Lower lobe of right lung (tissue), 2 donors: ENCODE results near the gene L3MBTL2. TPM values are rescaled to one million over a fixed set of nuclear protein-coding genes. Genes with fewer than 3 reads are reported as not detected.

Source experiments
- ATAC-seq, 2 donors: fragments of 200-7000 bp; cut with Tn5 transposase; one replicate each; pipeline ENCODE4 v1.9.1; 2020 to 2022; ENCODE audit warnings: mild to moderate bottlenecking in 2 of 2, moderate library complexity in 2 of 2
- DNase-seq: peaks from one replicate; pipeline ENCODE4 v3.0.0-alpha.2; 2020
- H3K27ac ChIP-seq: fragments of 200-600 bp; one replicate; pipeline ENCODE4 v1.8.0; 2022
- H3K27me3 ChIP-seq: fragments of 200-600 bp; one replicate; pipeline ENCODE4 v1.8.0; 2022; ENCODE audit warnings: low read depth
- H3K36me3 ChIP-seq: fragments of 200-600 bp; one replicate; pipeline ENCODE4 v1.8.0; 2022; ENCODE audit warnings: mild to moderate bottlenecking
- H3K4me1 ChIP-seq: fragments of 200-600 bp; one replicate; pipeline ENCODE4 v1.8.0; 2022
- H3K4me3 ChIP-seq: fragments of 200-600 bp; one replicate; pipeline ENCODE4 v1.8.0; 2022; ENCODE audit warnings: mild to moderate bottlenecking
- H3K9me3 ChIP-seq: fragments of 200-600 bp; one replicate; pipeline ENCODE4 v1.8.0; 2022
- intact Hi-C: fragments of 100-400 bp; cut with DNase I; formaldehyde crosslinking; loops from one replicate; pipeline ENCODE4 v1.11.0; 2022
- total RNA-seq: library from RNA; stranded (reverse); fragmentation: NEBNext Ultra II Directional; extraction: Animal tissue kit (Norgen Biotek cat#: 25700); gene quantifications from one replicate; pipeline ENCODE4 v1.2.1, GENCODE V29; 2021
- TF ChIP-seq, protein P1 (sequence below): fragments of 200-600 bp; IDR thresholded peaks from one replicate; pipeline ENCODE4 v1.8.0; 2022; ENCODE audit warnings: antibody characterized with exemption, mild to moderate bottlenecking
- donor health status: DM: no; HTN: yes; CAD: no; lungs with severe emphysema.

Gene L3MBTL2
- total RNA-seq, 1 donor from 2014 or later, result 22.8 TPM

DNA sequence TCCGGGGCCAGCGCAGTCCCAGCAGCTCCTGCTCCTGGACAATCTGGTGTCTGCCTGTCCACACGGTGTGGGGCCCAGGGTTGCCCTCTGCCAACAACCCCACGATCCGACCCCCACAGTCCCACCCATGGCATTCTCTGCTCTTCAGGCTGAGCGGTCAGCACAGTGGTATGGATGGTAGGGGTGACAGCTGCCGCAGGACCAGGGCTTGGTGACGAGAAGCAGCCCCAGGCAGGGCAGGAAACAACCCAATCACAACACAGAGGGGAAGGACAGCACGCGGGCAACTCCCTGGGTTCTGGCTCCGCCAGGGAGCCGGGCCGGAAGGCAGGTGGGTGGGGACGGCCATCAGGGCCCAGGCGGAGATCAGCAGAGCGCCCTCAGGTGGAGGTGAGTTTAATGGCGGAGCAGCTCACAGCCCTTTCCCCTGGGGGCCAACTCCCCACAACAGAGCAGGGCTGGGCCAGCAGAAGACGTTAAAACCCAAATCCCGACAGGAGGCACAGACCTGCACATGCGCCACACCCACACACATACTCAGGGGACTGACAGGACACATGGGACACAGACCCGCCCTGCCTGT is 40.9 kb downstream of the L3MBTL2 start:
- intact Hi-C loops, result no loop called here
- peaks cover 61% of the 10 kb centered on the region for H3K36me3 ChIP-seq
- no peak overlapping the region for H3K27ac ChIP-seq
- H3K9me3 ChIP-seq, result no peaks in the 10 kb centered on the region
- no peak for DNase-seq
- ATAC-seq, result peak; percentile 8 to 24
- TF ChIP-seq, protein P1, sequence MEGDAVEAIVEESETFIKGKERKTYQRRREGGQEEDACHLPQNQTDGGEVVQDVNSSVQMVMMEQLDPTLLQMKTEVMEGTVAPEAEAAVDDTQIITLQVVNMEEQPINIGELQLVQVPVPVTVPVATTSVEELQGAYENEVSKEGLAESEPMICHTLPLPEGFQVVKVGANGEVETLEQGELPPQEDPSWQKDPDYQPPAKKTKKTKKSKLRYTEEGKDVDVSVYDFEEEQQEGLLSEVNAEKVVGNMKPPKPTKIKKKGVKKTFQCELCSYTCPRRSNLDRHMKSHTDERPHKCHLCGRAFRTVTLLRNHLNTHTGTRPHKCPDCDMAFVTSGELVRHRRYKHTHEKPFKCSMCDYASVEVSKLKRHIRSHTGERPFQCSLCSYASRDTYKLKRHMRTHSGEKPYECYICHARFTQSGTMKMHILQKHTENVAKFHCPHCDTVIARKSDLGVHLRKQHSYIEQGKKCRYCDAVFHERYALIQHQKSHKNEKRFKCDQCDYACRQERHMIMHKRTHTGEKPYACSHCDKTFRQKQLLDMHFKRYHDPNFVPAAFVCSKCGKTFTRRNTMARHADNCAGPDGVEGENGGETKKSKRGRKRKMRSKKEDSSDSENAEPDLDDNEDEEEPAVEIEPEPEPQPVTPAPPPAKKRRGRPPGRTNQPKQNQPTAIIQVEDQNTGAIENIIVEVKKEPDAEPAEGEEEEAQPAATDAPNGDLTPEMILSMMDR, result no peak
- H3K4me1 ChIP-seq, result no peaks in the 10 kb centered on the region
- no peaks in the 10 kb centered on the region for H3K27me3 ChIP-seq
- H3K4me3 ChIP-seq, result no peak overlapping the region

GRCh38 chr22:41247703-41248102 is 42.6 kb downstream of the L3MBTL2 start:
- Histone ChIP-seq H3K36me3 (peaks cover 78% of the 10 kb centered on the region), H3K27ac (no peak overlapping the region), H3K4me3 (no peak overlapping the region), H3K4me1 (no peaks in the 10 kb centered on the region), H3K9me3 (no peaks in the 10 kb centered on the region), H3K27me3 (no peaks in the 10 kb centered on the region)
- intact Hi-C loops, result no loop called here
- TF ChIP-seq, protein P1, result no peak
- no peak for ATAC-seq
- no peak for DNase-seq

DNA sequence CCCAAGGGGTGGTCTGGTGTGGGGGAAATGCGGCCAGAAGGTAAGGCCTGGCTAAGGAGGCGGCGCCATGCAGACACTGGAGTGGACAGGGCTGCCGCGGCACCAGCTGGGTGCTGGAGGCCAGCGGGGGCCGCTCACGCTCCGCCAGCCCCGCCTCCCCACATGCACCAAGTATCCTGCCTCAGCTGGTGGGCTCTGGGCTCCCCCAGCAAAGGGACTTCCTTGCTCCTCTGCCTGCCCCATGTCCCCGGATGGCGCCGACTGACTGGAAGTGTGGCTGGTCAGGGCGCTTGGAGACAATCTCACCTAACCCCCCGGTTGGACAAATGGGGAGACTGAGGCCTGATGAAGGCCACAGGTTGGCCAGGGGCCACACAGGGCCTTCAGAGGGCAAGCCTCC is 43.2 kb downstream of the L3MBTL2 start:
- intact Hi-C loops, result no loop called here
- Histone ChIP-seq H3K4me3 (no peak overlapping the region), H3K36me3 (peaks cover 84% of the 10 kb centered on the region), H3K27me3 (no peaks in the 10 kb centered on the region), H3K9me3 (no peaks in the 10 kb centered on the region), H3K27ac (no peak overlapping the region), H3K4me1 (no peaks in the 10 kb centered on the region)
- DNase-seq, result no peak
- TF ChIP-seq, protein P1, result no peak
- ATAC-seq, result no peak

- TF ChIP-seq, protein P1, result no peak
- ATAC-seq, result no peak
- intact Hi-C loops, result no loop called here
- no peak overlapping the region for H3K27ac ChIP-seq
- H3K27me3 ChIP-seq, result no peaks in the 10 kb centered on the region
- H3K36me3 ChIP-seq, result peaks cover 89% of the 10 kb centered on the region
- no peak overlapping the region for H3K4me3 ChIP-seq
- H3K9me3 ChIP-seq, result no peaks in the 10 kb centered on the region
- DNase-seq, result no peak
- H3K4me1 ChIP-seq, result no peaks in the 10 kb centered on the region
These were observed 43.6 kb downstream of the L3MBTL2 start for GRCh38 chr22:41248758-41249157.

DNA sequence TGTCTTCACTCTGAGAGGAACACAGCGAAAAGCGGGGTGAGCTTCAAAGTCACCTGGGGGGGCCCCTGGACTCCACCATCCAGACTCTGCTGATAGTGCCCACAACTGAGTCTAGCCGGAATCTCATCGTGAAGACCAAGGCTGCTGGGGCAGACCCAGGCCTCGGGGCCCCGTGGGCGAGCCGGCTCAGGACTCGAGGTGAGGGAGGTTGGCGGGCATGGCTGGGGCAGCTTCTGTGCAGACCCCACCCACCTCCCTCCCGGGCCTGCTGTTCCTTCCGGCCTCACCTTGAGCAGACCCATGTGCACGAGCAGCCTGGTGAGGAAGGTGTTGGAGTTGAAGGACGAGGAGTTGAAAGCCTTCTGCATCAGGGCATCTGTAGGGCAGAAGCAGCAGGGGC is 44.3 kb downstream of the L3MBTL2 start:
- H3K27ac ChIP-seq, result no peak overlapping the region
- ATAC-seq (no peak), DNase-seq (no peak)
- H3K36me3 ChIP-seq, result peaks cover 95% of the 10 kb centered on the region
- no peaks in the 10 kb centered on the region for H3K4me1 ChIP-seq
- no peaks in the 10 kb centered on the region for H3K9me3 ChIP-seq
- H3K27me3 ChIP-seq, result no peaks in the 10 kb centered on the region
- TF ChIP-seq, protein P1, result no peak
- intact Hi-C loops, result no loop called here
- H3K4me3 ChIP-seq, result no peak overlapping the region
